HL-60 (cell line): ENCODE results near the gene LIPT2.

Experiments used
- DNase-seq, 2 experiments: peaks; one replicate each; pipeline ENCODE4 v3.0.0-alpha.2; 2010 to 2020; ENCODE audit warnings: low read depth in 1 of 2, low spot score in 1 of 2
- H3K27ac ChIP-seq: fragments of 250-450 bp; sonication (Bioruptor Pico); replicated peaks from 2 replicates; pipeline ENCODE4 v1.5.1; 2020; ENCODE audit warnings: mild to moderate bottlenecking, moderate library complexity
- H3K27me3 ChIP-seq: fragments of 250-450 bp; sonication (Bioruptor Pico); 2 replicates; pipeline ENCODE4 v1.5.1; 2021; ENCODE audit warnings: mild to moderate bottlenecking, moderate library complexity; ENCODE audit not compliant: insufficient read depth, poor library complexity, severe bottlenecking
- H3K4me3 ChIP-seq: replicated peaks from 2 replicates; pipeline ENCODE4 v1.5.1; 2011; ENCODE audit warnings: mild to moderate bottlenecking, control low read depth, low read length; ENCODE audit not compliant: insufficient read depth
- CTCF ChIP-seq: IDR thresholded peaks from one replicate; pipeline ENCODE4 v1.5.1; 2011; ENCODE audit warnings: low read length, control low read depth, inconsistent platforms; ENCODE audit not compliant: insufficient read depth
- GABPA ChIP-seq: IDR thresholded peaks from 2 replicates; pipeline ENCODE4 v1.6.1; 2012; ENCODE audit warnings: low read depth
- POLR2AphosphoS5 ChIP-seq: IDR thresholded peaks from 2 replicates; pipeline ENCODE4 v1.6.1; 2012; ENCODE audit warnings: low read depth
- REST ChIP-seq: IDR thresholded peaks from 2 replicates; pipeline ENCODE4 v1.6.1; 2012; ENCODE audit warnings: low read depth; ENCODE audit not compliant: insufficient replicate concordance
- SPI1 ChIP-seq: IDR thresholded peaks from 2 replicates; pipeline ENCODE4 v1.6.1; 2012; ENCODE audit warnings: low read depth, mild to moderate bottlenecking, borderline replicate concordance

Gene LIPT2

GRCh38 chr11:74449369-74449931 lies 44.1 kb downstream of the LIPT2 start:
- TF ChIP-seq REST (no peak), SPI1 (peak; percentile 60; the same call in 1 of the 2 replicates), POLR2AphosphoS5 (no peak), GABPA (no peak), CTCF (peak; percentile 77)
- Histone ChIP-seq H3K27me3 (no peaks in the 10 kb centered on the region), H3K4me3 (no peak overlapping the region), H3K27ac (no peak overlapping the region)
- peak; percentile 65 to 76 for DNase-seq

- DNase-seq, result no peak
- Histone ChIP-seq H3K27ac (no peak overlapping the region), H3K4me3 (no peak overlapping the region), H3K27me3 (no peaks in the 10 kb centered on the region)
- TF ChIP-seq POLR2AphosphoS5 (no peak), SPI1 (no peak), REST (no peak), CTCF (no peak), GABPA (no peak)
Observed at GRCh38 chr11:74447720-74448119, 45.8 kb downstream of the LIPT2 start.

GRCh38 chr11:74446532-74446938 lies 47.0 kb downstream of the LIPT2 start:
- Histone ChIP-seq H3K27me3 (no peaks in the 10 kb centered on the region), H3K27ac (no peak overlapping the region), H3K4me3 (no peak overlapping the region)
- TF ChIP-seq CTCF (no peak), POLR2AphosphoS5 (no peak), SPI1 (no peak), GABPA (no peak), REST (no peak)
- no peak for DNase-seq
